LNCaP clone FGC (cell line): Measurements from ENCODE around the gene TUBG1.

ENCODE experiments used
- DNase-seq: peaks from one replicate; pipeline ENCODE4 v3.0.0-alpha.2; 2011; ENCODE audit warnings: low read depth
- H3K4me3 ChIP-seq: 2 replicates; pipeline ENCODE4 v1.5.1; 2011; ENCODE audit warnings: mild to moderate bottlenecking, low read depth, low read length, control low read depth
- CTCF ChIP-seq: IDR thresholded peaks from 2 replicates; pipeline ENCODE4 v1.5.1; 2012; ENCODE audit warnings: mild to moderate bottlenecking; ENCODE audit not compliant: control insufficient read depth, insufficient read depth; ENCODE audit errors: extremely low read depth

TUBG1 gene

DNA sequence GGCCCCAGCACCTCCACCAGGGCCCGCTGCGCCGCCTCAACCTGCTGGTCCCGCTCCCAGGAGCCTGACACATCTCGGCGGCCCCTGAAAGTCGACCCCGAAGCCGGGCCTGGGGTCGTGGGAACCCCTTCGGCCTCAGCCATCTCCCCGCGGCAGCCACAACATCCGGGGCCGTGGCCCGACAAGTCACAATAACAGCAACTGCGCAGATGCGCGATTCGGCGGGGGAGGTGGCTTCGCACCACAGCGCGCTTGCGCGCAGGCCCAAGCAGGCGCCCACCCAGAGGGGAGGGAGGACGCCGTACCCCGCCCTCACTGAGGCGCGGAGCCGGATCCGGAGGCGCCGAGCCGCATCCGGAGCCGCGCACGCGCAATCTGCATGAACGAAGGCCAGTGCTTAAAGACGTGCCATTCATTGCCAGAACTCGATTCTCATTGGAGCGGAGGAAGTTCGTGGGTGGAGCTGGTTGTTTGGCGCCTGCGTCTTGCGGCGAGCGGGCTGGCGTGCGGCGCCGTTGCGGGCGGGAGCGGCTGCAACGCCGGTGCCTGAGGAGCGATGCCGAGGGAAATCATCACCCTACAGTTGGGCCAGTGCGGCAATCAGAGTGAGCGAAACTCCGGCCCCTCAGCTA is at the start of gene TUBG1, which contains the start of gene RETREG3:
TSS of gene TUBG1 (plus strand) at position 502 of the 632 bp plus-strand sequence. CDS start at position 557, 55 bp downstream.
TSS of gene RETREG3 (minus strand) at position 193 of the 632 bp plus-strand sequence. CDS start at position 143, 50 bp downstream.
- peak within 1 kb of the TSS; percentile 84 for H3K4me3 ChIP-seq
- DNase-seq: peak; percentile 98
- no peak for TF ChIP-seq CTCF

DNA sequence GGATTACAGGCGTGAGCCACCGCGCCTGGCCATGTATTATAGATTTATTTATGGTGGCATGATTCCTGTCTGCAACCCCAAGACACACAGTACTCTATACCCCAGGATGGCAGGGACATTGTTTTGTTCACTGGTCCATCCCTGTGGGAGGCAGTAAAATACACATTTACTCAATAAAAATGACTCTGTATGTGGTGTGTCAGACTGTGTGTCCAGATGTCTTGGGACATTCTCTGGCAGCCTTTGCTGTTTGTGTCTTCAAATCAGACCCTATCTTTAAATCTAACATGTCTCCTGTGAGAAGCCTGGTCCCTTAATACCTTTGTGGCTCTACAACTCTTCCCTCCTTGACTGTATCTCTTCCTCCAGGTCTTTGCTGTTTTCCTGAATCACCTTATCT is 49.2 kb upstream of the TUBG1 start:
- TF ChIP-seq CTCF: no peak
- no peak overlapping the region for H3K4me3 ChIP-seq
- no peak for DNase-seq

- TF ChIP-seq CTCF: no peak
- peak within 1 kb of the TSS; percentile 83 for H3K4me3 ChIP-seq
- DNase-seq: peak; percentile 85
These were observed 47.5 kb upstream of the TUBG1 start, which contains the start of gene COASY for GRCh38 chr17:42561897-42562387. TSS of gene COASY (plus strand) at chr17:42562148. CDS start at chr17:42562623, 475 bp downstream.

GRCh38 chr17:42562388-42563142 is 46.9 kb upstream of the TUBG1 start:
- peak overlapping the region; percentile 83 for H3K4me3 ChIP-seq
- TF ChIP-seq CTCF: no peak
- DNase-seq: no peak

DNA sequence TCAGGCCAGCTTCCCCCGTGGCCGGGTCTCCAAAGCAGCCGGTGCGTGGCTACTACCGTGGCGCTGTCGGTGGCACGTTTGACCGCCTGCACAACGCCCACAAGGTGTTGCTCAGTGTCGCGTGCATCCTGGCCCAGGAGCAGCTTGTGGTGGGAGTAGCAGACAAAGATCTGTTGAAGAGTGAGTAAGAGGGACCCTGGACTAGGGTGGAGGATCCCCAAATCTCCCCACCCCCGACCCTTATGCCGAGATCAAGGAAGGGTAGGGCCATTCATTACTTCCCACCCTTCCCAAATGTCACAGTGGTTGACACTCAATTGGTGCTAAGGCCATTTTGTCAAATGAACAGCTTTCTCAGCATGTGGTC is 46.4 kb upstream of the TUBG1 start:
- no peak for DNase-seq
- peak overlapping the region; percentile 83 for H3K4me3 ChIP-seq
- no peak for TF ChIP-seq CTCF

- H3K4me3 ChIP-seq: peak overlapping the region; percentile 83
- no peak for TF ChIP-seq CTCF
- peak; percentile 74 for DNase-seq
These were observed 45.9 kb upstream of the TUBG1 start for GRCh38 chr17:42563543-42563942.
